GM10248 (cell line): ENCODE data around the gene LIPT2.

Experiments used
- CTCF ChIA-PET: fragments of 300-600 bp; sonication (Branson Sonifier 250); formaldehyde crosslinking; extraction: SDS; loops from one replicate; lab custom pipeline; 2021; ENCODE audit warnings: antibody characterized with exemption; lab: Yijun Ruan, JAX
- POLR2A ChIA-PET: fragments of 350-650 bp; sonication (Branson Sonifier 250); formaldehyde crosslinking; extraction: SDS; loops from one replicate; lab custom pipeline; 2020; ENCODE audit warnings: antibody characterized with exemption; lab: Yijun Ruan, JAX
- DNase-seq: peaks from one replicate; pipeline ENCODE4 v3.0.0; 2012; ENCODE audit errors: extremely low spot score
- CTCF ChIP-seq: IDR thresholded peaks from 2 replicates; pipeline ENCODE4 v1.5.1; 2012; ENCODE audit warnings: mild to moderate bottlenecking, low read depth; ENCODE audit errors: extremely low read depth, missing control alignments, control extremely low read depth

LIPT2 gene

GRCh38 chr11:74462631-74463030, 30.9 kb downstream of the LIPT2 start:
- ChIA-PET POLR2A (no interaction called here), CTCF (interaction anchor here (1.0 to 5.6 kb wide), 3 partner anchors 11 to 207 kb away, joined by 5 to 72 read pairs (median 5); no protein-coding TSS in a partner anchor)
- TF ChIP-seq CTCF: no peak

GRCh38 chr11:74462009-74462408, 31.5 kb downstream of the LIPT2 start:
- DNase-seq: no peak
- ChIA-PET CTCF (interaction anchor here (0.8 to 5.6 kb wide), 4 partner anchors 11 to 206 kb away, joined by 3 to 72 read pairs (median 5); no protein-coding TSS in a partner anchor), POLR2A (no interaction called here)
- TF ChIP-seq CTCF: no peak

More at GRCh38 chr11:74462631-74463030, 30.9 kb downstream of the LIPT2 start:
- DNase-seq: no peak

- CTCF ChIA-PET: interaction anchor here (1.6 to 5.6 kb wide), 2 partner anchors 9 to 16 kb away, joined by 4 to 72 read pairs; no protein-coding TSS in a partner anchor
- DNase-seq: no peak
- POLR2A ChIA-PET: no interaction called here
- TF ChIP-seq CTCF: no peak
These were observed 32.9 kb downstream of the LIPT2 start for GRCh38 chr11:74460481-74461154.

GRCh38 chr11:74460065-74460464, 33.5 kb downstream of the LIPT2 start:
- ChIA-PET CTCF (interaction anchor here (1.6 to 5.6 kb wide), 2 partner anchors 9 to 15 kb away, joined by 4 to 72 read pairs; no protein-coding TSS in a partner anchor), POLR2A (no interaction called here)
- no peak for DNase-seq
- TF ChIP-seq CTCF: no peak

GRCh38 chr11:74459584-74459983, 33.9 kb downstream of the LIPT2 start:
- TF ChIP-seq CTCF: no peak
- CTCF ChIA-PET: interaction anchor here (1.6 to 5.6 kb wide), 2 partner anchors 8 to 15 kb away, joined by 4 to 72 read pairs; no protein-coding TSS in a partner anchor
- DNase-seq: no peak
- POLR2A ChIA-PET: no interaction called here

- POLR2A ChIA-PET: no interaction called here
- TF ChIP-seq CTCF: no peak
- DNase-seq: no peak
- CTCF ChIA-PET: interaction anchor here (1.7 to 2.0 kb wide), 2 partner anchors 8 to 114 kb away, joined by 7 to 11 read pairs; no protein-coding TSS in a partner anchor
These were observed 36.2 kb downstream of the LIPT2 start for GRCh38 chr11:74457356-74457755.
